ENCODE data around the gene LRWD1.
"Not testable (repeated sequence)": the region's sequence is repeated elsewhere in the genome, so short reads cannot be mapped to it uniquely, and the experiment has no call there.

- not testable (repeated sequence) for TF ChIP-seq POLR2A (IDR thresholded peaks at IDR 0.05; ENCODE audit: borderline replicate concordance, extremely low read depth, insufficient read depth, insufficient read length); EGR1 (IDR thresholded peaks at IDR 0.05; ENCODE audit: low read depth); EZH2 (IDR thresholded peaks at IDR 0.05); JUND (IDR thresholded peaks at IDR 0.05); RAD21 (IDR thresholded peaks at IDR 0.05; ENCODE audit: low read depth); POLR2AphosphoS5 (IDR thresholded peaks at IDR 0.05; ENCODE audit: low read depth, low read length); SIN3A (IDR thresholded peaks at IDR 0.05; ENCODE audit: low read depth); SP1 (IDR thresholded peaks at IDR 0.05; ENCODE audit: low read depth); EZH2phosphoT487 (IDR thresholded peaks at IDR 0.05; ENCODE audit: borderline replicate concordance); CEBPB (IDR thresholded peaks at IDR 0.05; ENCODE audit: low read depth)
- TF ChIP-seq, protein P1, sequence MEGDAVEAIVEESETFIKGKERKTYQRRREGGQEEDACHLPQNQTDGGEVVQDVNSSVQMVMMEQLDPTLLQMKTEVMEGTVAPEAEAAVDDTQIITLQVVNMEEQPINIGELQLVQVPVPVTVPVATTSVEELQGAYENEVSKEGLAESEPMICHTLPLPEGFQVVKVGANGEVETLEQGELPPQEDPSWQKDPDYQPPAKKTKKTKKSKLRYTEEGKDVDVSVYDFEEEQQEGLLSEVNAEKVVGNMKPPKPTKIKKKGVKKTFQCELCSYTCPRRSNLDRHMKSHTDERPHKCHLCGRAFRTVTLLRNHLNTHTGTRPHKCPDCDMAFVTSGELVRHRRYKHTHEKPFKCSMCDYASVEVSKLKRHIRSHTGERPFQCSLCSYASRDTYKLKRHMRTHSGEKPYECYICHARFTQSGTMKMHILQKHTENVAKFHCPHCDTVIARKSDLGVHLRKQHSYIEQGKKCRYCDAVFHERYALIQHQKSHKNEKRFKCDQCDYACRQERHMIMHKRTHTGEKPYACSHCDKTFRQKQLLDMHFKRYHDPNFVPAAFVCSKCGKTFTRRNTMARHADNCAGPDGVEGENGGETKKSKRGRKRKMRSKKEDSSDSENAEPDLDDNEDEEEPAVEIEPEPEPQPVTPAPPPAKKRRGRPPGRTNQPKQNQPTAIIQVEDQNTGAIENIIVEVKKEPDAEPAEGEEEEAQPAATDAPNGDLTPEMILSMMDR (IDR thresholded peaks at IDR 0.05 in 2 of 3, conservative IDR thresholded peaks at IDR 0.05 in 1 of 3; ENCODE audit: borderline replicate concordance in 1 of 3, insufficient read depth in 1 of 3, low read depth in 2 of 3, low read length in 2 of 3) = not testable (repeated sequence)
- TF ChIP-seq, protein P2, sequence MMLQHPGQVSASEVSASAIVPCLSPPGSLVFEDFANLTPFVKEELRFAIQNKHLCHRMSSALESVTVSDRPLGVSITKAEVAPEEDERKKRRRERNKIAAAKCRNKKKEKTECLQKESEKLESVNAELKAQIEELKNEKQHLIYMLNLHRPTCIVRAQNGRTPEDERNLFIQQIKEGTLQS (IDR thresholded peaks at IDR 0.05) = not testable (repeated sequence)
- TF ChIP-seq, protein P3, sequence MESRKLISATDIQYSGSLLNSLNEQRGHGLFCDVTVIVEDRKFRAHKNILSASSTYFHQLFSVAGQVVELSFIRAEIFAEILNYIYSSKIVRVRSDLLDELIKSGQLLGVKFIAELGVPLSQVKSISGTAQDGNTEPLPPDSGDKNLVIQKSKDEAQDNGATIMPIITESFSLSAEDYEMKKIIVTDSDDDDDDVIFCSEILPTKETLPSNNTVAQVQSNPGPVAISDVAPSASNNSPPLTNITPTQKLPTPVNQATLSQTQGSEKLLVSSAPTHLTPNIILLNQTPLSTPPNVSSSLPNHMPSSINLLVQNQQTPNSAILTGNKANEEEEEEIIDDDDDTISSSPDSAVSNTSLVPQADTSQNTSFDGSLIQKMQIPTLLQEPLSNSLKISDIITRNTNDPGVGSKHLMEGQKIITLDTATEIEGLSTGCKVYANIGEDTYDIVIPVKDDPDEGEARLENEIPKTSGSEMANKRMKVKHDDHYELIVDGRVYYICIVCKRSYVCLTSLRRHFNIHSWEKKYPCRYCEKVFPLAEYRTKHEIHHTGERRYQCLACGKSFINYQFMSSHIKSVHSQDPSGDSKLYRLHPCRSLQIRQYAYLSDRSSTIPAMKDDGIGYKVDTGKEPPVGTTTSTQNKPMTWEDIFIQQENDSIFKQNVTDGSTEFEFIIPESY (IDR thresholded peaks at IDR 0.05; ENCODE audit: extremely low read depth, insufficient replicate concordance, low read length) = not testable (repeated sequence)
- TF ChIP-seq, protein P4, sequence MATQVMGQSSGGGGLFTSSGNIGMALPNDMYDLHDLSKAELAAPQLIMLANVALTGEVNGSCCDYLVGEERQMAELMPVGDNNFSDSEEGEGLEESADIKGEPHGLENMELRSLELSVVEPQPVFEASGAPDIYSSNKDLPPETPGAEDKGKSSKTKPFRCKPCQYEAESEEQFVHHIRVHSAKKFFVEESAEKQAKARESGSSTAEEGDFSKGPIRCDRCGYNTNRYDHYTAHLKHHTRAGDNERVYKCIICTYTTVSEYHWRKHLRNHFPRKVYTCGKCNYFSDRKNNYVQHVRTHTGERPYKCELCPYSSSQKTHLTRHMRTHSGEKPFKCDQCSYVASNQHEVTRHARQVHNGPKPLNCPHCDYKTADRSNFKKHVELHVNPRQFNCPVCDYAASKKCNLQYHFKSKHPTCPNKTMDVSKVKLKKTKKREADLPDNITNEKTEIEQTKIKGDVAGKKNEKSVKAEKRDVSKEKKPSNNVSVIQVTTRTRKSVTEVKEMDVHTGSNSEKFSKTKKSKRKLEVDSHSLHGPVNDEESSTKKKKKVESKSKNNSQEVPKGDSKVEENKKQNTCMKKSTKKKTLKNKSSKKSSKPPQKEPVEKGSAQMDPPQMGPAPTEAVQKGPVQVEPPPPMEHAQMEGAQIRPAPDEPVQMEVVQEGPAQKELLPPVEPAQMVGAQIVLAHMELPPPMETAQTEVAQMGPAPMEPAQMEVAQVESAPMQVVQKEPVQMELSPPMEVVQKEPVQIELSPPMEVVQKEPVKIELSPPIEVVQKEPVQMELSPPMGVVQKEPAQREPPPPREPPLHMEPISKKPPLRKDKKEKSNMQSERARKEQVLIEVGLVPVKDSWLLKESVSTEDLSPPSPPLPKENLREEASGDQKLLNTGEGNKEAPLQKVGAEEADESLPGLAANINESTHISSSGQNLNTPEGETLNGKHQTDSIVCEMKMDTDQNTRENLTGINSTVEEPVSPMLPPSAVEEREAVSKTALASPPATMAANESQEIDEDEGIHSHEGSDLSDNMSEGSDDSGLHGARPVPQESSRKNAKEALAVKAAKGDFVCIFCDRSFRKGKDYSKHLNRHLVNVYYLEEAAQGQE (IDR thresholded peaks at IDR 0.05; ENCODE audit: low read depth) = not testable (repeated sequence)
Observed at GRCh38 chr7:102498321-102498720, 33.5 kb downstream of the LRWD1 start.

All from HCT116 (cell line).